WTC11 (cell line): ENCODE measurements around the gene VCPKMT. TPM values are rescaled to one million over a fixed set of nuclear protein-coding genes. Genes with fewer than 3 reads are reported as not detected.

Source experiments
- ATAC-seq: fragments of 200-7000 bp; cut with Tn5 transposase; 2 replicates; pipeline ENCODE4 v1.10.0; 2021; ENCODE audit warnings: mild to moderate bottlenecking, moderate library complexity
- CTCF ChIA-PET: fragments of 300-600 bp; sonication (Branson Sonifier 250); formaldehyde crosslinking; loops from one replicate; lab custom pipeline; 2021; ENCODE audit warnings: antibody characterized with exemption; lab: Charles Lee
- POLR2A ChIA-PET: fragments of 350-600 bp; sonication (Branson Sonifier 250); formaldehyde crosslinking; loops from one replicate; lab custom pipeline; 2021; ENCODE audit warnings: antibody characterized with exemption; lab: Charles Lee
- DNase-seq: peaks from one replicate; pipeline ENCODE4 v3.0.0; 2021; ENCODE audit warnings: low spot score
- H3K27ac Mint-ChIP-seq: 2 replicates; pipeline ENCODE4 v1.8.0; 2021; ENCODE audit warnings: mixed read lengths
- H3K27me3 Mint-ChIP-seq: 2 replicates; pipeline ENCODE4 v1.8.0; 2021; ENCODE audit warnings: low read depth, mild to moderate bottlenecking, moderate library complexity, mixed read lengths
- H3K36me3 Mint-ChIP-seq: 2 replicates; pipeline ENCODE4 v1.8.0; 2021; ENCODE audit warnings: mixed read lengths
- H3K4me1 Mint-ChIP-seq: 2 replicates; pipeline ENCODE4 v1.8.0; 2022; ENCODE audit warnings: mixed read lengths
- H3K4me3 Mint-ChIP-seq: 2 replicates; pipeline ENCODE4 v1.8.0; 2021; ENCODE audit warnings: mild to moderate bottlenecking, moderate library complexity, mixed read lengths
- H3K9me3 Mint-ChIP-seq: 2 replicates; pipeline ENCODE4 v1.8.0; 2021; ENCODE audit warnings: mixed read lengths
- AR ChIP-seq: fragments of 250-450 bp; sonication (Bioruptor Pico); IDR thresholded peaks from 2 replicates; pipeline ENCODE4 v1.9.0; 2021; ENCODE audit warnings: mild to moderate bottlenecking
- CTCF ChIP-seq: fragments of 200-600 bp; IDR thresholded peaks from 2 replicates; pipeline ENCODE4 v1.8.0; 2022; ENCODE audit warnings: antibody characterized with exemption
- E2F4 ChIP-seq: sonication (generic); formaldehyde crosslinking; IDR thresholded peaks from 2 replicates; pipeline ENCODE4 v1.8.1; 2022; ENCODE audit warnings: low read depth, mild to moderate bottlenecking, moderate library complexity, missing genetic modification reagents, borderline replicate concordance
- ETV6 ChIP-seq: sonication (generic); formaldehyde crosslinking; IDR thresholded peaks from 2 replicates; pipeline ENCODE4 v1.8.1; 2022; ENCODE audit warnings: mild to moderate bottlenecking, missing genetic modification reagents
- FOXK1 ChIP-seq: sonication (generic); formaldehyde crosslinking; IDR thresholded peaks from 2 replicates; pipeline ENCODE4 v1.8.0; 2022; ENCODE audit warnings: mild to moderate bottlenecking, moderate library complexity, missing genetic modification reagents
- GABPB1 ChIP-seq: sonication (generic); formaldehyde crosslinking; IDR thresholded peaks from 2 replicates; pipeline ENCODE4 v1.8.1; 2023; ENCODE audit warnings: mild to moderate bottlenecking, missing genetic modification reagents
- HMGXB4 ChIP-seq: sonication (generic); formaldehyde crosslinking; IDR thresholded peaks from 2 replicates; pipeline ENCODE4 v1.8.1; 2023; ENCODE audit warnings: mild to moderate bottlenecking, moderate library complexity, missing genetic modification reagents
- IRF1 ChIP-seq: sonication (generic); formaldehyde crosslinking; IDR thresholded peaks from 2 replicates; pipeline ENCODE4 v1.8.0; 2023; ENCODE audit warnings: missing genetic modification reagents
- JAZF1 ChIP-seq: fragments of 250-450 bp; sonication (Bioruptor Pico); IDR thresholded peaks from 2 replicates; pipeline ENCODE4 v1.9.0; 2021; ENCODE audit warnings: moderate library complexity, mild to moderate bottlenecking, inconsistent platforms
- JUN ChIP-seq: sonication (generic); formaldehyde crosslinking; IDR thresholded peaks from 2 replicates; pipeline ENCODE4 v1.8.0; 2023; ENCODE audit warnings: mild to moderate bottlenecking, missing genetic modification reagents
- NFE2L1 ChIP-seq: sonication (generic); formaldehyde crosslinking; IDR thresholded peaks from 2 replicates; pipeline ENCODE4 v1.8.1; 2023; ENCODE audit warnings: missing genetic modification reagents
- NFYB ChIP-seq: sonication (generic); formaldehyde crosslinking; conservative IDR thresholded peaks from 2 replicates; pipeline ENCODE4 v1.8.0; 2022; ENCODE audit warnings: low read depth, missing genetic modification reagents
- NR2C2 ChIP-seq: sonication (generic); formaldehyde crosslinking; IDR thresholded peaks from 2 replicates; pipeline ENCODE4 v1.8.0; 2022; ENCODE audit warnings: mild to moderate bottlenecking, missing genetic modification reagents
- RORB ChIP-seq: fragments of 250-450 bp; sonication (Bioruptor Pico); IDR thresholded peaks from 2 replicates; pipeline ENCODE4 v1.9.0; 2021; ENCODE audit warnings: mild to moderate bottlenecking
- STAT6 ChIP-seq: sonication (generic); formaldehyde crosslinking; conservative IDR thresholded peaks from 2 replicates; pipeline ENCODE4 v1.8.1; 2023; ENCODE audit warnings: mild to moderate bottlenecking, low read depth, missing genetic modification reagents, moderate library complexity
- TP53 ChIP-seq: sonication (generic); formaldehyde crosslinking; IDR thresholded peaks from 2 replicates; pipeline ENCODE4 v1.8.1; 2023; ENCODE audit warnings: mild to moderate bottlenecking, missing genetic modification reagents
- ZBTB43 ChIP-seq: sonication (generic); formaldehyde crosslinking; IDR thresholded peaks from 2 replicates; pipeline ENCODE4 v1.8.1; 2023; ENCODE audit warnings: mild to moderate bottlenecking, missing genetic modification reagents
- ZMAT4 ChIP-seq: fragments of 250-450 bp; sonication (Bioruptor Pico); IDR thresholded peaks from 2 replicates; pipeline ENCODE4 v1.9.0; 2021; ENCODE audit warnings: mild to moderate bottlenecking
- ZNF138 ChIP-seq: sonication (generic); formaldehyde crosslinking; conservative IDR thresholded peaks from 2 replicates; pipeline ENCODE4 v1.8.1; 2022; ENCODE audit warnings: mild to moderate bottlenecking, moderate library complexity, missing genetic modification reagents
- ZNF317 ChIP-seq: sonication (generic); formaldehyde crosslinking; IDR thresholded peaks from 2 replicates; pipeline ENCODE4 v1.8.1; 2023; ENCODE audit warnings: low read depth, mild to moderate bottlenecking, moderate library complexity, missing genetic modification reagents, borderline replicate concordance
- total RNA-seq: library from RNA; stranded (reverse); gene quantifications from 3 replicates; pipeline ENCODE4 v1.2.3, GENCODE V29; 2021

The VCPKMT gene
- total RNA-seq, 1 experiment from 2014 or later, result 11.5 TPM

- Mint-ChIP-seq H3K9me3 (no peaks in the 10 kb centered on the region), H3K27ac (peak overlapping the region; percentile 61; the same call in 1 of the 2 replicates), H3K27me3 (no peaks in the 10 kb centered on the region), H3K36me3 (no peaks in the 10 kb centered on the region), H3K4me1 (peaks cover 18% of the 10 kb centered on the region), H3K4me3 (no peak overlapping the region)
- DNase-seq, result no peak
- POLR2A ChIA-PET, result no interaction called here
- TF ChIP-seq NFE2L1 (CRISPR knock-in tag), result no peak
- TF ChIP-seq GABPB1 (CRISPR knock-in tag), result no peak
- no peak for TF ChIP-seq NFYB (CRISPR knock-in tag)
- no peak for TF ChIP-seq NR2C2 (CRISPR knock-in tag)
- no peak for TF ChIP-seq TP53 (CRISPR knock-in tag)
- TF ChIP-seq ZNF138 (CRISPR knock-in tag), result no peak
- TF ChIP-seq ZBTB43 (CRISPR knock-in tag), result no peak
- ATAC-seq, result no peak
- CTCF ChIA-PET, result interaction anchor here (0.9 to 1.4 kb wide), 2 partner anchors 214 to 241 kb away, joined by 3 to 11 read pairs; partner anchors contain the start of gene NEMF
Measured at GRCh38 chr14:50093496-50093895, 22.9 kb downstream of the VCPKMT start.

GRCh38 chr14:50092006-50092555, 24.3 kb downstream of the VCPKMT start:
- H3K27ac Mint-ChIP-seq, result no peak overlapping the region
- H3K4me3 Mint-ChIP-seq, result no peak overlapping the region
- H3K9me3 Mint-ChIP-seq, result no peaks in the 10 kb centered on the region
- H3K36me3 Mint-ChIP-seq, result no peaks in the 10 kb centered on the region
- CTCF ChIA-PET, result interaction anchor here (0.5 to 1.0 kb wide), 4 partner anchors 20 to 230 kb away, joined by 3 to 4 read pairs (median 3); no protein-coding TSS in a partner anchor
- TF ChIP-seq AR (no peak), JAZF1 (CRISPR knock-in tag) (no peak), ZNF317 (CRISPR knock-in tag) (no peak), ETV6 (CRISPR knock-in tag) (no peak), CTCF (no peak), HMGXB4 (CRISPR knock-in tag) (no peak), RORB (no peak), E2F4 (no peak), ZBTB43 (CRISPR knock-in tag) (no peak), STAT6 (CRISPR knock-in tag) (no peak), ZMAT4 (no peak), JUN (CRISPR knock-in tag) (no peak), IRF1 (CRISPR knock-in tag) (no peak), FOXK1 (no peak)
- TF ChIP-seq, all 79 proteins: peak for 0
- DNase-seq (no peak), ATAC-seq (peak; percentile 83)
- peaks cover 18% of the 10 kb centered on the region for H3K4me1 Mint-ChIP-seq
- POLR2A ChIA-PET, result interaction anchor here (0.6 kb wide), 1 partner anchor 146 kb away, joined by 3 read pairs; no protein-coding TSS in a partner anchor
- no peaks in the 10 kb centered on the region for H3K27me3 Mint-ChIP-seq
